ENCODE results near the gene JARID2.

The JARID2 gene

DNA sequence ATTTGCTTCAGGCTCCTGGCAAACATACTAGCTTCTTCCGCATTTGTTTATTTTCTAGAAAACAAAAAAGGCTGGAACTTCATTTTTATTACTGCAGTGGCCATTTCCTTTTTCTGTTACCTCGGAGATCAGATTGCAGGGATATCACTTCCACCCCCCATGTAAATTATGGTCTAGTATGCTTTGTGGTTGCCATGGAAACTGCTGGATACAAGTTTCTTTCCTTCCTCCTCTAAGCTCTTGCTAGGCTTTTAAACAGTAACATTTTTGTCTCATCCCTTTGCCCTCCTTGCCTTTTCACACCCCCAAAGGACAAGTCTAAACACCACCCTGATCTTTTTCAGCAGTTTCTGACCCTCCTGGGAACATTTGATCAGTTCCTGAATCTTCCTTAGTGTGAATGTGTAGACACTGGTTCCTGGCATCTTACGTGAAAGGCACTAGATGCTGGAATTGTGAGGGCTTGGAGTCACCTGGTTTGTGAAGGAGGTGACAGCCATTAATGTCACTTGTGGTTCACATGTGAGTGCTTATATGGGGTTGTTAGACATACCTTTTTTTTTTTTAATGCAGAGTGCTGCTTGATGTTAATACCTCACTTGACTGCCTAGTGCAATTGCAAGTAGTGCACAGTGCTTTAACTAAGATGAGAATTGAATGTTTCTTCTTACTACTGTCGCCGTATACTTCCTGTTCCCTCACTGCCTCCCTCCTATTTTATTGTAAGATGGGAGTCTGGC is 181.6 kb downstream of the JARID2 start:
- peak; percentile 15 for DNase-seq

DNA sequence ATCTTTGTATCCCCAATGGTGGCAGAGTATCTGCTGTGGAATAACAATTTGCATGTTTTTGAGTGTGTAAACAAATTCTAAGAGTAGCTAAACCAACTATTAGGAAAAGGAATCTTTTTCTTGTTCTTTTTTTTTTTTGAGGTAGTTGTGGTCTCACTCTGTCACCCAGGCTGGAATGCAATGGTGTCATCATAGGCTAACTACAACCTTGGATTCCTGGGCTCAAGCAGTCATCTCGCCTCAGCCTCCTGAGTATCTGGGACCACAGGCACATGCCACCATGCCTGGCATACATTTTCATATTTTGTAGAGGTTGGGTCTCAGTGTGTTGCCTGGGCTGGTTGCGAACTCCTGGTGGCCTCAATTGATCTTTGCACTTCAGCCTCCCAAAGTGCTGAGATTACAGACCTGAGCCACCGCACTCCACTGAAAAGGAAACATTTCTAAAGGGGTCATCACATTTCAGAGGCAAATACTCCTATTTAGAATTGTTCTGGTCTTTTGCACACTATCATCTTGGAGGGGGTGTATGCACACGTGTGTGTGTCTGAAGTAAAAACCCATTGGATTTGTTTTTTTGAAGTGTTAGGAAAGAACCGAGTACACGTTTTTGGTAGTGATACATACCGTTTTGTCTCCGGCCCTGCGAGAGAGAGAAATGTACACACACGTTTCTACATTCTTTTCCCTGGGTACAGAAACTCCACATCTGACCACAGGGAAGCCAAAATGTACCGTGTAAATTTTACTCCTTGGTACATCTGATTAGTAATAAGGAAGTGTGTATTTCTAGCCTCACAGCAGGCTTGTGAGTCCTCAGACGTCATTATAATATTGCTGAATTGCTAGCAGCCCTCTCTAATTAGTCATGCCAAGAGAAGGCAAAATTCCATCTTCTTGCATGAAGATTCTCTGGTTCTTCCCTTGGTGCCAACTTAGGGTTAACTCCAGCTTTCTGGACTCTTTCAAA is 183.6 kb downstream of the JARID2 start:
- DNase-seq, result no peak

DNA sequence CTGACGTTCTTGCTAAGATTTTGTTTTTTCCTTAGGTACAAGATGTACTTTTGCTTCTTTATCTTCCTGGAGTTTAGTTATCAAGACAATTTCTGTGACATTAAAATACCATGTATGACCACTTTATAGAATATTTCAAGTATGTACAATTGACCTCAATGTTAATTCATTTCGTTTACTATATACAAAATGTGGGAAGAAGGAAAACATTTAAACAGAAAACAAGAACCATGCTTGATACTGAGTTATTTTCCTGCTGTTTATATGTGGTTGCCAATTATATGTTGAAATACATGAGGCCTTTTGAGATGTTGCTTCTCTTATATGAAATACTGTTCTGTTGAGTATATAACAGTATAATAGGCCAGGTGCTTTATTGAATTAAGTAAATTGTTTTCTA is 184.3 kb downstream of the JARID2 start:
- DNase-seq, result no peak

DNA sequence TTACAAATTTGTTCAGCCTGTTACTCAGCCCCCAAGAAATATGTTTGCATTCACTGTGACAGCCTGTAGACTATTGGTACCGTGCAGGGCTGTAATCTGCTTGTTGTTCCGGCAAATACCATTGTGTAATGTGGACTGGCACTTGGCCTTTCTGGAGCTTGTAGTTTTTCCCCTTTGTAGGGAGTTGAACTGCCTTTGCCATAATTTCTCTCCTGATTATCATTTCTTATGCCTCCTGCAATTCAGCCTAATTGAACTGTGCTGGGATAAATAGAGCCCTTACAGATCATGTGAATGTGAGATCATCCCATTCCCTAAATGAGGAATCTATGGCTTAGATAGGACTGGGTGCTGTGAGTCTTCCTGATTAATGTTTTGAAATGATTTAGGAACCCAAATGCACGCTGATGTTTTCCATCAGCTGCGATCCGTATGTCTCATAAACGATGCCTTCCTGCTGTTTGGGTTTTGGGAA is 185.1 kb downstream of the JARID2 start:
- DNase-seq, result no peak

DNA sequence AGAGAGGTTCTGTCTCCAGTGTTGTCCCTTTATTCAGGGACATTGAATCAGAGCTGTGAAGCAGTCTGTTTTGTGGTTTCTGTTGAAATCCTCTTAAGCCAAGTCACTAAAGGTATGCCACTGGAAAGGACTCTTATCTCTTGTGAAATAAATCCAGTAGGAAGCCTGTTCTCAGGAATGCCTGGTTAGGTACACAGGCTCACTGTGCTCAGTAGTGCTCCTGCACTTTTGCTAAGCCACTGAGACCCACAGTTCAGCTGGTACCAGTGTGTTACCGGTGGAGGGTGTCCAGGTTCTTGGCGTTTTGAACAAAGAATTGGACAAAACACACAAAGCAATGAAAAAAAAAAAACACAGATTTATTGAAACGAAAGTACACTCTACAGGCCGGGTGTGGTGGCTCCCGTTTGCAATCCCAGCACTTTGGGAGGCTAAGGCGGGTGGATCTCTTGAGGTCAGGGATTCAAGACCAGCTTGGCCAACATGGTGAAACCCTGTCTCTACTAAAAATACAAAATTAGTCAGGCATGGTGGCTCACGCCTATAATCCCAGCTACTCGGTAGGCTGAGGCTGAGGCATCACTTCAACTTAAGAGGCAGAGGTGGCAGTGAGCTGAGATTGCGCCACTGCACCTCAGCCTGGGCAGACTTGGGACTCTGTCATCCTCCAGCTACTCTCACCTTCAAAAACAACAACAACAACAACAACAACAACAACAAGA is 186.1 kb downstream of the JARID2 start:
- no peak for DNase-seq

DNA sequence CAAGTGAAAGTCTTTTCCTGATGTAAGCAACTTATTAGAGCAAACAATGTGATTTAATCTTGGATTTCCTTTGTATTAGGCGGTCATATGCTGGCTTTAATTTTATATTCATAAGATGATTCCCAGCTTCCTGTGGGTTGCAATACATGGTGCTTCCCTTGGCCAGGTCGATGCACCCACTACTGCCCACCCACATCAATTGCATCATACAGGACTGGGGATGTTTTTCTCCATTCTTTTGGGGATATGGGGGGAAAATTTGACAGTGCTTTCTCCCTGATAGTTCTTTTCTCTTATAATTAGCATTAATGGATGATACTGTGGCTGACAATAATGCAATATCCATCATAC is 187.6 kb downstream of the JARID2 start:
- DNase-seq, result no peak

DNA sequence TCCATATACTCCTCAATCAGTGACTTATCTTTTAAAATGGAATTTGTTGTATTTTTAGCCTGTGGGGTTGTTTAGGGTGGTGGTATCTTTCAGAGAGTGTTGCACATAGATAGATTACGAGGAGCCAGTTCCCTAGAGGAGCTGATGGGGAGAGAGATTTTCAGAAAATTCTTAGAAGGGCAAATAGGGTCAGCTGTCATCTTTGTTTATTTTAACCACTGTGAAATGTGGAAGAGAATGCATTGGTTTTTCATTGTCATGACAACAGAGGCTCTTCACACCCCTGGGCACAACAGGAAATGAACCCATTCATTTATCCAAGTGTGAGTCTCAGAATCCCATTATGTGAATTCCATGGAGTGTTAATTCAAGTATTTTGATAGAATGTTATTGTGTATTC is 188.4 kb downstream of the JARID2 start:
- DNase-seq, result no peak

DNA sequence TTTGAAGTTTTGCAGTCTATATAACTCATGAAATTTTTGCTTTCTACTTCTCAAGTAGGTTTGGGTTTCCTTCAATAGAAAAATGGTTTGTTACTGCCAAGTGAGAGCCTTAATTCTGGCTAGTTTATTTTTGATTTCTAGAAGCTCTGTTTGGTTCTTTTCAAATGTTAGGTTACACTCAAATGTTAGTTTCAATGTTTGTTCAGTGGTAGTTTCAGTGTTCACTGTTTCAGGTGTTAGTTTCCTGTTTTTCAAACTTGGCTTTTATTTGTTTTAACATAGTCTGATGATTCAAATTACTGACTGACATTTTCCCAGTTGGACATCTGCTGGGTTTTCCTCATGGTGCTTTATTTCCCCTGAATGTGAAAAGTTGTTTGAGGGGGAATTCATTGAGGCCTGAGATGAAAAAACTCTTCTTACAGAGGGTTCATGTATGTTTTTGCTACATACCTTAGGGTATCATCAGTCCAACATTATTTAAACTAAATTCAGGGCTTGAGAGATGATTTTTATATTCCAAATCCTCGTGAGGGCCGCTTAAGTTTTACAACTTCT is 189.0 kb downstream of the JARID2 start:
- DNase-seq, result no peak

DNA sequence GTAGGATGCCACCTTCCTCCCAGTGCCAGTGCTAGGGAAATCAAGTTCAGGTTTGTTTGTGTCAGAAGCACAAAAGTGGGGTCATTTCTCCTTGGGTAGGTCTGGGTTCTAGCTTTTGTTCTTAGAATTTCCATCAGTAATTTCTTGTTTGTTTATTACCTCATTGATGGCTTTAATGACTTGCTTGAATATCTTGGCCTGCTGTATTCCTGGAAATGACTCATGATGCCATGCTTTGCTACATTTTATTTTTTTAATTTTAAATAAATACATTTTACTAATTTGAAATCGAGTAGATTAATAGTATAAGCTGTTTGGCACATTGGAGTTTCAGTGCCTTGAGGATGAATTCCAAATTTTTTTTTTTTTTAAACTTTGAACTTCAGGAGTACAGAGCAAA is 189.6 kb downstream of the JARID2 start:
- no peak for DNase-seq

DNA sequence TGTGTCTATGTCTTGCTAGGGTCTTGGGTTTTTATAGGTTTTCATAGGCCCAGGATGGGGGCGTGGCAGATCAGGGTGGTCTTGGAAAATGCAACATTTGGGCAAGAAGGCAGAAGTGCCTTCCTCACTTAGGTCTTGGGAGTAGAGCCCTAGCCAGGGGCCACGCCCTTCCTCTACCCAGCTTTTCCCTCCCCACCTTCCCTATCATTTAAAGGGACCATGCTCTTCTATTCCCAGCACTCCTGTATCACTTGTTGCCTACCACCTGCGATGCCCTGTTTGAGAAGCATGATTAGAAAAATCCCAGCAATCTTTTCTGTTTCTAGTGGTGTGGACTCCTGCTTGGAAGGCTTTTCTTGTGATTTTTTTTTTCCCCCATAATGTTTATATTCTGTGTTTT is 190.6 kb downstream of the JARID2 start:
- DNase-seq, result no peak

DNA sequence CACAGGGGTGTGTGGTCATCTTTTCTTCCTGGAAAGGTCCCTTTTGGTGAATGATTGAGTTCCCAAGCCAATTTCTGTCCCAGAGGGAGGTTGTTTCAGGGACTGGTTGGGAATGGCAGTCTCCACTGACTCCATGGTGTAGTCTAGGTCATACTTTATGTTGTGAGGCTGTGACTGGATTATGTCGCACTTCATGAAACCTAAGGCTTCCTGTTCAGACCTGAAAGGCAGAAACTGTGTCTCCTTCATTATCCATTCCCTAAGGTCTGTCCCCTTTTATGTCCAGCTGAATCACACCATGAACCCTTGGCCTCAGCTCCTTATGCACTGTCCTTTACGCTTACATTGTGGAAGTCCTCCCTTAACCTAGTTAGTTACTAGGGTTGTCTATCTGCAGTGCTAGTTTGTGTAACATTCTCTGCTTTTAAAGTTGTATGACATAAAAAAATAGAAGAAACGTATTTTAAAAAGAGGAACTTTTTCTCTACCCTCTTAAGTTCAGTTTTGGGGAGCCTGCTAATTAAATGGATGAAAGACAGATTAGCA is 191.3 kb downstream of the JARID2 start:
- no peak for DNase-seq

DNA sequence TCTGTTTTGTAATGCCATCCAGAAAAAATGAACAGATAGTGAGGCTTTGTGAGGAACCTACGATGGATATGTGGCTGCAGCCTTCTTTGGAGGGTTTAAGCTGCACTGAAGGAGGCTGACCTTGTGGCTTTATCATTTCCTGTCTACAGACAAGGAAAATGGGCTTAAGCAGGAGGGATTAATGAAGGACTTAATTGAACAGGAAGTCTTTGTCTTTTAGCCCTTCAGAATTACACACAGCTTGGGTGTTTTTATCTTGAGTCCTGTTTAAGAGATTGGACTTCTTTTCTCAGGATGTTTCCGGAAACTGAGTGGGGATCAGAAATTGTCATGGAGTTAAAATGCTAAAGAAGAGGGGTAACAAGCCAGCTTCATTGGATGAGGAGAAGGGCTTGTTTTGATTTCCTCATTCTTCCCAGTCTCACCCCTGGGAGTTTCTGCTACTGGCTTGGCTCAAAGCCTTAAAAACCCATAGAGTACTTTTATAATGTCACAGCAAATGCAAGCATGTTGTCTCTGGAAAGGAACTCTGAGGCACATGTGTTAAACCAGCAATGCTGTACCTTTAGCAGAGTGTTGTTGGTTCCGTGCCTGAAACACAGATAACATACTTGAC is 193.6 kb downstream of the JARID2 start:
- DNase-seq, result no peak

DNA sequence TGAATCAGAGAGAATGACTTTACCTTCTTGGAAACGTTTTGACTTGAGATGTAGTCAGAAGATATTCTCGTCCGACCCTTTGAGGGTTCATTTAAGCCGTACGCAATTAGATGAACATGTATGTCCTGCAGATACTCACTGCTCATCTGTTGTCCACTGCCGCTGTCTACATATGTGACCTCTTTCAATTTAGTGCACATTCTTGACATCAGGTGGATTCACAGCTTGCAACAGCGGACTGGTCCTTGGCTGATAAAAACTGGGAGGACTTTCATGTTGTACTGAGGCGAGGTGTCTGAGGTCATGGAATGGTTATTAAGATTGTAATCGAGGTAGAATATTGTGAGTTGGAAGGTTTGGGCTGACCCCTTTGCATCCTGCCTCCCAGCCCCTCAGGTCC is 194.2 kb downstream of the JARID2 start:
- no peak for DNase-seq

DNA sequence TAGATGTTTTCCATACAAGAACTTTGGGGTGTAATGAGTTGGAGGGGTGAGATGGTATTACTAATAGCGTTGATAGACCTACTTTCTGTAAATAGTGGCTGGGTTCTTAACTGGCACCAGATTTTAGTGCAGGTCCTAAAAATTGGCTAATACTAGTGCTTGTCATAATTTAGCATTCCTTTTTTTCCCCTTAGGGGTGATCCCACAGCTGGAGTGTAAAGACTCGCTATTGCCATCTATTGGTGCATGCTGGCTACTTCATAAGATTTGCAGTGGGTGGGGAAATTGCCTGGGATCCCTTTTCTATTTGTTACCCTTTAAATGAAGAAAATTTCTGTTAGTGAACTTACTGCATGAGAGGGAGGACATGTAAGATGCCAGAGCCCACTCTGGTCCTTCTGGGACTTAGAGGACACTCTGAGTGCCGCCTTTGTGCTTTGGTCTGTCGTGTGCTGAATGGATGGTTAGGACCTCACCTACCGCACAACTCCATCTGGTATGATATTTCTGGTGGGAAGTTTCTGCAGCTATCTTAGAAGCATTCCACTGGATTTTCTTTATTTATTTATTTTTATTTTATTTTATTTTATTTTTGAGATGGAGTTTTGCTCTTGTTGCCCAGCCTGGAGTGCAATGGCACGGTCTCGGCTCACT is 195.5 kb downstream of the JARID2 start:
- DNase-seq, result peak; percentile 57

DNA sequence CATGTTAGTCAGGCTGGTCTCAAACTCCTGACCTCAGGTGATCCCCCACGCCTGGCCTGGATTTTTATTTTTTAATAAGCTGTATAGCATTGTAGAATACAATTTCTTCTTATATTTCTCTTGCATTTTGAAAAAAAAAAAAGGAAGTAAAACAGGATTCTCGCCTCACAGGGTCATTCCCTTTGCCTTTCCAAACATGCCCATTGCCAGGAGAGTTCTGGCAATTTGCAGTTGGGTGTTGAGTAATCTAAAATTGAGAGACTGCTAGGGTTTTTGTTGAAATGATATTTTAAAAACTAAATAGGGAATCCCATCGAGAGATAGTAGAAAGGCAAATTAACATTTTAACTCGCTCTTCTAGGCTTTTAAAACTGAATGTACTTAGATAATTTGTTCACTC is 196.1 kb downstream of the JARID2 start:
- no peak for DNase-seq

DNA sequence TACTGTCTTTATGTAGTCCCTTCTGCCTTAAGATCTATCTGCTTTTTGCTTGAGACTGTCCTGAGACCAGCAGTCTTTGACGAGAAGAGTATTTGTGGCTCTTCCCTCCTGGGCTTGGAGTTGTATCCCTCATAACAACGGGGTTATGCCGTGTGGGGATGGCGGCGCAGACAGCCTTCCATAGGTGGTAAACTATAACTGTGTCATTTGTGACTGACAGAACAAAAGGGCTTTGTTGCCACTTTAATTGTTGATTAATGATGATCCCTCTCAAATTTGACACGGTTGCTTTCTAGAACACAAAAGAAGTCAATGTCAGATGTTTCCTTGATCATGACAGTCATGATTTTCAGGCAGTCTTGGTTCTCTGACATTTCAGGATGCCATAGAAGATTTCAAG is 196.6 kb downstream of the JARID2 start:
- no peak for DNase-seq

DNA sequence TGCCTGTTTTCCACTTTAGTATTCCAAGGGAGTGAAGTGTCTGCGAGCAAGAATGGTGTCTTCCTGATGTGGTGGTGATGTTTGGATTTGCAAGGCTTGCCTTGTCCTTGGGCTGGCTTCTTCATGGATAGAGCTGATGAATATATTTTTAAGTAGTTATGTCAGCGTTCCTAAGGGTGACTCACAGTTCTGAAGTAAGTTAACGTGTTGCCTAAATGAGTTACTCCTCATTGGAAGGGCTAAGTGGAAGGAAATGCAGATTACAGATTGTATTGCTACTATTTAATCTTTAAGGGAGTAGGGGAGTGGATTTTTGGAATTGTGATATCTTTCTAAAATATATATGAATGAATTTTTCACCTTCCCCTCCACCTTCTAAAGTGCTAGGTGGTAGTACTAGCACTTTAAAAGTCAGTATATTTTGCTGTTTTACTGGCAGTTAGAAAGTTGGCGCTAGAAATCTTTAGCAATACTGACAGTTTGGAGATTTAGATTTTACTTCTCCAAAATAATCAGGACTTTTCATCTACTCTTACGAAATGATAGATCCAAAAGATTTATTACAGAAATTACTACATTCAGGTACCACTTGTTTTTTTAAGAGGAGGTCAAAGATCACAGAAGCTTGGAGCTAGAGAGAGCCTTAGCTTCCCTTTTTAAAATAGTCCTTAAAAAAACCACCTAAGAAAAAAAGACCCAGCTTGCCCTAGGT is 197.4 kb downstream of the JARID2 start:
- DNase-seq, result no peak

DNA sequence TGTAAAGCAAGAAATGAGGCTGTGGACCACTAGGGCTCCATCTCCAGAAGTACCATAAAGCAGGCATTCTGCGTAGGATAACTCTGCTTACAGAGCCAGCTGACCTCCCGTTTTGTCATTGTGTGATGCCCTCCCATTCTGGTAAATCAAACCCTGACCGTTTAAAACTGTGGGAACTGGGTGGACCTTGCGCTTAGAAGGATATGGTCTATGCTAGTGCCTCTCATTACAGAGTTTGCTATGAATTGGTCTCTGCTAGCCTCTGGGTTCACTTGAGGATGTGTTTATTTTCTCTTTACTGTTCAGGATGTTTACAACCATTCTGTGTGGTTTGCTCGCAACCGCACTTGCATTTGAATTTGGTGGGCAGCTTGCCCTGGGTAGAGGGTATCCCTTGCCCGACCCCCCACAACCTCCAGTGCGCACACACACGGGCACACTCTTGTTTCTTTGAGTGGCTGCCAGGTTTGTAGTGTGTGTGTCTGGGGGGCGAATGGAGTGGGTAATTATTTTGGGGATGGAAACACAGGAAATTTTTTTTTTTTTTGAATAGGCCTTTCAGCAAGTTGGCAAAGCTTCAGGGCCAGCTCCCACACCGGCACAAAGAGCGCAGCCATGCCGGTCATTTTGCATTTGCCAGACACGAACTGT is 198.3 kb downstream of the JARID2 start:
- DNase-seq, result no peak

DNA sequence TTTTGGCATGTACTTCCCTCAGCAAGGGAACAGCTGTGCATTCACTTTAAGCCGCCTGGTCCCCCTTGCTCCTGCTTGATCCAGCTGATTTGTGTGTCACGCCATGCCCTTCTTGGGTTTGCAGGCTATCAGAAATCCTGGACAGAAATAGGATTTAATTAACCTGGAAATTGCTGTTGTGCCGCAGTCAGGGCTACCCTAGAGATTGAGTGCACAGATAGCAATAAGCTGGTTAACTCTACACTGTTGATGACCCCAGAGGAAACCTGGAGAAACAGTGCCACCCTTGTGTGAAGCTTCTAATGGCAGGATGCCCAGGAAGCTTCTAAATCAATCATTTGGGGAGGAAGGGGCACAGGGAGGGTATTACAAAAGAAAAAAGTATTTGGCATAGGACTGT is 199.0 kb downstream of the JARID2 start:
- DNase-seq, result no peak

DNA sequence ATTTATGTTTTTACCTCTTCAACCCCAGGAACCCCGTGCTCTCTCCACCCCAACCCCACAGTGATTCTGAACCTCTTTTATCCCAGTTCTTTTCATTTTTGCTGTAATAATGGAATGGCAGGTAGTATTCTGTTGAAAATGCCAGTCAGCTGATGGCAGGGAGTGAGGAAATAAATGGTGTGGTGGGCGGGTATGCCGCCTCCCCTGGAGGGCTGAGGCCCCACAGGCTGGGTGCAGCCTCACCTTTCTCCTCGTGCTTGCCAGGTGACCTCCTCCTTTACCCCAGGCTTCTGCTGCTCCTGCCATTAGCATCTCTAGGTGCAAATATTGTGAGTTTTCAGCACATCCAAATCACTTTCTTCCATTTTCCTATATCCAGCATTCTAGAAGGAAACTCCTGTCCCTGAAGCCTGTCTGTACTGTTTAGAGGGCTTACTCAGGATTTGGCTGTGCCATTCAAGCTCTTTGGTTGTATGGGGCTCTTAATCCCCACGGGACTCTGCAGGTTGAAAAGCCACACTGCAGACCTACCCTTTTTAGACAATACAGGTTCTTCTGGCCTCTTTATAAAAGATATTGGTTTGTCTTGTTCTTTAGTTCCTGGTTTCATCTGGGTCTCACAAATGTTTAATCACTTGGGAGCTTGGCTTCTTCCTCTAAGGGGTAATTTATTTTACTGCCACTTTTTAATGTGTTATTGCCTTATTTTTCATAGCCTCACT is 201.8 kb downstream of the JARID2 start:
- DNase-seq, result no peak

Data from CD4-positive, alpha-beta T cell treated with Interleukin-4 for 4 hours (primary cell).